ENCODE results near the gene KCNQ4. TPM values are rescaled to one million over a fixed set of nuclear protein-coding genes. Genes with fewer than 3 reads are reported as not detected.

The KCNQ4 gene
- total RNA-seq, 2 donors from 2014 or later: 1.8 to 1.9 TPM

GRCh38 chr1:40853113-40853884 lies 69.7 kb downstream of the KCNQ4 start:
- Histone ChIP-seq H3K27ac (no peak overlapping the region), H3K9me3 (no peaks in the 10 kb centered on the region), H3K4me3 (no peak overlapping the region), H3K27me3 (no peaks in the 10 kb centered on the region), H3K36me3 (no peaks in the 10 kb centered on the region), H3K9ac (ENCODE audit: low read depth in 2 of 2, low read length in 2 of 2) (no peak overlapping the region), H3K4me1 (no peaks in the 10 kb centered on the region)
- intact Hi-C loops (cut with DNase I): no loop called here
- DNase-seq: no peak
- TF ChIP-seq CTCF (IDR thresholded peaks at IDR 0.05): no peak

- H3K36me3 ChIP-seq: no peaks in the 10 kb centered on the region
- H3K27ac ChIP-seq: no peak overlapping the region
- TF ChIP-seq CTCF (IDR thresholded peaks at IDR 0.05): no peak
- no peaks in the 10 kb centered on the region for H3K9me3 ChIP-seq
- intact Hi-C loops (cut with DNase I): no loop called here
- no peak for DNase-seq
- no peak overlapping the region for H3K9ac ChIP-seq (ENCODE audit: low read depth in 2 of 2, low read length in 2 of 2)
- no peaks in the 10 kb centered on the region for H3K27me3 ChIP-seq
- no peaks in the 10 kb centered on the region for H3K4me1 ChIP-seq
- no peak overlapping the region for H3K4me3 ChIP-seq
Observed at GRCh38 chr1:40853885-40854170, 70.2 kb downstream of the KCNQ4 start.

GRCh38 chr1:40855513-40855912 lies 71.9 kb downstream of the KCNQ4 start:
- H3K9ac ChIP-seq (ENCODE audit: low read depth in 2 of 2, low read length in 2 of 2): no peak overlapping the region
- H3K27ac ChIP-seq: no peak overlapping the region
- DNase-seq: no peak
- H3K9me3 ChIP-seq: no peaks in the 10 kb centered on the region
- intact Hi-C loops (cut with DNase I): no loop called here
- no peak overlapping the region for H3K4me3 ChIP-seq
- peaks cover under 1% of the 10 kb centered on the region for H3K27me3 ChIP-seq
- TF ChIP-seq CTCF (IDR thresholded peaks at IDR 0.05): no peak
- H3K4me1 ChIP-seq: no peaks in the 10 kb centered on the region
- no peaks in the 10 kb centered on the region for H3K36me3 ChIP-seq

GRCh38 chr1:40856116-40856515 lies 72.5 kb downstream of the KCNQ4 start:
- Histone ChIP-seq H3K9ac (ENCODE audit: low read depth in 2 of 2, low read length in 2 of 2) (no peak overlapping the region), H3K36me3 (no peaks in the 10 kb centered on the region), H3K4me3 (no peak overlapping the region), H3K27ac (no peak overlapping the region), H3K4me1 (no peaks in the 10 kb centered on the region), H3K9me3 (no peaks in the 10 kb centered on the region), H3K27me3 (peaks cover 6% of the 10 kb centered on the region)
- no peak for TF ChIP-seq CTCF (IDR thresholded peaks at IDR 0.05)
- DNase-seq: no peak
- intact Hi-C loops (cut with DNase I): no loop called here

- TF ChIP-seq CTCF (IDR thresholded peaks at IDR 0.05): no peak
- Histone ChIP-seq H3K9ac (ENCODE audit: low read depth in 2 of 2, low read length in 2 of 2) (no peak overlapping the region), H3K27ac (no peak overlapping the region), H3K36me3 (no peaks in the 10 kb centered on the region), H3K27me3 (peaks cover 10% of the 10 kb centered on the region), H3K4me3 (no peak overlapping the region), H3K9me3 (no peaks in the 10 kb centered on the region), H3K4me1 (no peaks in the 10 kb centered on the region)
- no peak for DNase-seq
- intact Hi-C loops (cut with DNase I): no loop called here
Observed at GRCh38 chr1:40856656-40857302, 73.2 kb downstream of the KCNQ4 start.

All from colonic mucosa (tissue), 4 donors.